ENCODE results near the gene ZC3H6. TPM values are rescaled to one million over a fixed set of nuclear protein-coding genes. Genes with fewer than 3 reads are reported as not detected.
"Not testable (repeated sequence)": the region's sequence is repeated elsewhere in the genome, so short reads cannot be mapped to it uniquely, and the experiment has no call there.

ZC3H6 gene
- total RNA-seq, 1 donor from 2014 or later, result 3.2 TPM

- DNase-seq (ENCODE audit: extremely low read depth, low read depth, low spot score), result no peak
Observed at GRCh38 chr2:112277596-112278220, 2.3 kb downstream of the ZC3H6 start.

GRCh38 chr2:112282066-112282465 lies 6.7 kb downstream of the ZC3H6 start:
- DNase-seq (ENCODE audit: extremely low read depth, low read depth, low spot score), result not testable (repeated sequence)

- DNase-seq (ENCODE audit: extremely low read depth, low read depth, low spot score), result not testable (repeated sequence)
Observed at GRCh38 chr2:112283535-112283934, 8.1 kb downstream of the ZC3H6 start.

- no peak for DNase-seq (ENCODE audit: extremely low read depth, low read depth, low spot score)
Observed at GRCh38 chr2:112290088-112290487, 14.7 kb downstream of the ZC3H6 start.

- no peak for DNase-seq (ENCODE audit: extremely low read depth, low read depth, low spot score)
Observed at GRCh38 chr2:112290648-112291047, 15.3 kb downstream of the ZC3H6 start.

GRCh38 chr2:112293636-112294401 lies 18.4 kb downstream of the ZC3H6 start:
- DNase-seq (ENCODE audit: extremely low read depth, low read depth, low spot score), result no peak

- DNase-seq (ENCODE audit: extremely low read depth, low read depth, low spot score), result no peak
Observed at GRCh38 chr2:112295407-112296078, 20.1 kb downstream of the ZC3H6 start.

- DNase-seq (ENCODE audit: extremely low read depth, low read depth, low spot score), result no peak
Observed at GRCh38 chr2:112296407-112296806, 21.0 kb downstream of the ZC3H6 start.

- DNase-seq (ENCODE audit: extremely low read depth, low read depth, low spot score), result no peak
Observed at GRCh38 chr2:112301171-112301584, 25.8 kb downstream of the ZC3H6 start.

- no peak for DNase-seq (ENCODE audit: extremely low read depth, low read depth, low spot score)
Observed at GRCh38 chr2:112301973-112302372, 26.6 kb downstream of the ZC3H6 start.

GRCh38 chr2:112304298-112304941 lies 29.0 kb downstream of the ZC3H6 start:
- DNase-seq (ENCODE audit: extremely low read depth, low read depth, low spot score), result no peak

- DNase-seq (ENCODE audit: extremely low read depth, low read depth, low spot score), result no peak
Observed at GRCh38 chr2:112305132-112305531, 29.7 kb downstream of the ZC3H6 start.

GRCh38 chr2:112310906-112311305 lies 35.5 kb downstream of the ZC3H6 start:
- DNase-seq (ENCODE audit: extremely low read depth, low read depth, low spot score), result no peak

- no peak for DNase-seq (ENCODE audit: extremely low read depth, low read depth, low spot score)
Observed at GRCh38 chr2:112311932-112312331, 36.5 kb downstream of the ZC3H6 start.

GRCh38 chr2:112312821-112313220 lies 37.4 kb downstream of the ZC3H6 start:
- DNase-seq (ENCODE audit: extremely low read depth, low read depth, low spot score), result no peak

- no peak for DNase-seq (ENCODE audit: extremely low read depth, low read depth, low spot score)
Observed at GRCh38 chr2:112314856-112315255, 39.5 kb downstream of the ZC3H6 start.

GRCh38 chr2:112317303-112318158 lies 42.1 kb downstream of the ZC3H6 start:
- no peak for DNase-seq (ENCODE audit: extremely low read depth, low read depth, low spot score)

- DNase-seq (ENCODE audit: extremely low read depth, low read depth, low spot score), result no peak
Observed at GRCh38 chr2:112318515-112318914, 43.1 kb downstream of the ZC3H6 start.

GRCh38 chr2:112321375-112322320 lies 46.3 kb downstream of the ZC3H6 start:
- DNase-seq (ENCODE audit: extremely low read depth, low read depth, low spot score), result no peak

Measured in glomerular endothelial cell (primary cell).